ENCODE measurements around the gene CSE1L. TPM values are rescaled to one million over a fixed set of nuclear protein-coding genes. Genes with fewer than 3 reads are reported as not detected.

CSE1L gene
- total RNA-seq, 1 experiment from 2014 or later = 158 TPM

DNA sequence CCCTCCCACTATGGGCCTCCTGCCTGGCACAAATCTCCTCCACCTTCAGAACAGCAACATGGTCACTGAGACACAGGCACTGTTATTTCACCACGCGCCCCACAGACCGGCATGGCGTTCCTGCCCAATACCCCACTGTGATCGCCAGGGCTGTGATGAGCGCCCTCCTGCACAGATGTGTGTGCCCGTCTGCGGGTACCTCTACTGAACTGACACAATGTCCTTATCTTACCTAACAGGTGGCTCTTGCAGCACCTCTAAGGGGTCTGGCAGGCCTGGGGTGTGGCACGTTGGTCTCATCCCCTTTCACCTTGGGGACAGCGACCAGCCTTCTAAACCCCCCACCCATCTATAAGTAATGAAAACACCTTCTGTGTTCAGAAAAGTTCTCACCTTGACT lies 77.9 kb downstream of the CSE1L start:
- Histone ChIP-seq H3K79me2 (ENCODE audit: insufficient read depth, low read length) (peaks cover 11% of the 10 kb centered on the region), H3K27me3 (ENCODE audit: insufficient read depth, low read length) (no peaks in the 10 kb centered on the region), H3K4me3 (replicated peaks in 1 of 2; ENCODE audit: low read depth in 1 of 2, low read length in 2 of 2) (no peak overlapping the region), H3K9me3 (ENCODE audit: control insufficient read depth in 1 of 2, insufficient read depth in 1 of 2, low read depth in 1 of 2, low read length in 2 of 2) (no peaks in the 10 kb centered on the region), H3K4me2 (ENCODE audit: low read length) (no peak overlapping the region), H3K9me2 (ENCODE audit: insufficient read depth) (no peaks in the 10 kb centered on the region), H2AFZ (ENCODE audit: low read depth, low read length, poor library complexity, severe bottlenecking) (no peak overlapping the region), H3K4me1 (ENCODE audit: control insufficient read depth in 1 of 2, insufficient read depth in 2 of 2, low read length in 2 of 2) (no peaks in the 10 kb centered on the region), H3K27ac (ENCODE audit: low read depth, low read length) (no peak overlapping the region), H4K20me1 (ENCODE audit: insufficient read depth) (no peaks in the 10 kb centered on the region), H3K36me3 (ENCODE audit: control insufficient read depth in 1 of 2, insufficient read depth in 2 of 2, low read length in 2 of 2) (peaks cover 12 to 26% of the 10 kb centered on the region in 2 experiments; a peak in 3 of 4 replicates), H3K9ac (ENCODE audit: low read length) (no peak overlapping the region)
- POLR2A ChIA-PET = no interaction called here
- CTCF ChIA-PET = no interaction called here
- ATAC-seq = no peak
- TF ChIP-seq CBX3 (IDR thresholded peaks at IDR 0.05; ENCODE audit: low read depth) (no peak), SP1 (IDR thresholded peaks at IDR 0.05; ENCODE audit: low read depth) (no peak), RAD21 (IDR thresholded peaks at IDR 0.05; ENCODE audit: low read depth) (no peak), ZNF274 (IDR thresholded peaks at IDR 0.05; ENCODE audit: low read depth, low read length) (no peak), EZH2phosphoT487 (IDR thresholded peaks at IDR 0.05; ENCODE audit: borderline replicate concordance) (no peak), TCF7L2 (IDR thresholded peaks at IDR 0.05; ENCODE audit: borderline replicate concordance, extremely low read depth, insufficient read depth, insufficient read length) (no peak)
- TF ChIP-seq, protein P1, sequence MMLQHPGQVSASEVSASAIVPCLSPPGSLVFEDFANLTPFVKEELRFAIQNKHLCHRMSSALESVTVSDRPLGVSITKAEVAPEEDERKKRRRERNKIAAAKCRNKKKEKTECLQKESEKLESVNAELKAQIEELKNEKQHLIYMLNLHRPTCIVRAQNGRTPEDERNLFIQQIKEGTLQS (IDR thresholded peaks at IDR 0.05) = no peak
- BruUV-seq (replicated peaks) = no TSS peak
- no peak for DNase-seq (ENCODE audit: low read depth, low spot score)
- intact Hi-C loops (cut with micrococcal nuclease) = no loop called here
- RAD21 ChIA-PET (ENCODE audit: low non-redundant PET in 1 of 2, low total read pairs in 2 of 2, uncharacterized antibody in 2 of 2, unreplicated experiment in 2 of 2) = no interaction called here

DNA sequence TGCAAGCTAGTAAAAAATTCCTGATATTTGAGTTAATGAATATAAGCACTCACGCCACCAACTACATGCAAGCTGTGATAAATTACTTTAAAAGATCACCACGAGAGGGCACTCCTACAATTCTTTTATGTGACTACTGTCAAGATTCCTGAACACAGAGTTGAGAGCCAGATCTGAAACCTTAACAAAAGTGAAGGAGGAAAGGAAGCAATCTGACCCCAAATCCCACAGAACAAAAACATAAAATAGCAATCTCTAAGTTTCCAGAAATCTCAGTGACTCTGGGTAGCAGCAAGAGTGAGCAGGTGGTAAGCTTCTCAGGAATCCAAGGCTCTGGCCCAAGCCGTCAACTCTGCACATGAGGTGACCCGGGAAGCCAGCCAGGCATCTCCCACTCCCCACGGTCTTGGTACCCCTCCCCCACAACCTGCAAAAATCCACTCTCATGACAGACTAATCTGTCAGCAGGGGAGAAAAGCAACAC lies 86.9 kb downstream of the CSE1L start:
- ChIA-PET RAD21 (ENCODE audit: low non-redundant PET in 1 of 2, low total read pairs in 2 of 2, uncharacterized antibody in 2 of 2, unreplicated experiment in 2 of 2) (interaction anchor here (0.6 to 1.1 kb wide), 4 partner anchors 15 to 99 kb away, joined by 3 to 7 read pairs (median 4); no protein-coding TSS in a partner anchor), POLR2A (interaction anchor here (1.1 kb wide), 1 partner anchor 83 kb away, joined by 4 read pairs; no protein-coding TSS in a partner anchor), CTCF (interaction anchor here (0.6 to 2.8 kb wide), 12 partner anchors 8 to 1499 kb away, joined by 3 to 57 read pairs (median 4); partner anchors contain the start of gene DDX27)
- Histone ChIP-seq H3K36me3 (ENCODE audit: control insufficient read depth in 1 of 2, insufficient read depth in 2 of 2, low read length in 2 of 2) (peaks cover 3 to 14% of the 10 kb centered on the region in 2 experiments; a peak in 3 of 4 replicates), H3K79me2 (ENCODE audit: insufficient read depth, low read length) (peaks cover 10% of the 10 kb centered on the region), H3K27me3 (ENCODE audit: insufficient read depth, low read length) (no peaks in the 10 kb centered on the region), H3K27ac (ENCODE audit: low read depth, low read length) (no peak overlapping the region), H3K9me2 (ENCODE audit: insufficient read depth) (no peaks in the 10 kb centered on the region), H3K4me1 (ENCODE audit: control insufficient read depth in 1 of 2, insufficient read depth in 2 of 2, low read length in 2 of 2) (no peaks in the 10 kb centered on the region), H3K4me2 (ENCODE audit: low read length) (no peak overlapping the region), H3K4me3 (replicated peaks in 1 of 2; ENCODE audit: low read depth in 1 of 2, low read length in 2 of 2) (no peak overlapping the region), H4K20me1 (ENCODE audit: insufficient read depth) (no peaks in the 10 kb centered on the region), H3K9ac (ENCODE audit: low read length) (no peak overlapping the region), H2AFZ (ENCODE audit: low read depth, low read length, poor library complexity, severe bottlenecking) (no peak overlapping the region), H3K9me3 (ENCODE audit: control insufficient read depth in 1 of 2, insufficient read depth in 1 of 2, low read depth in 1 of 2, low read length in 2 of 2) (no peaks in the 10 kb centered on the region)
- no TSS peak for BruUV-seq (replicated peaks)
- intact Hi-C loops (cut with micrococcal nuclease) = loop anchor here (1.0 to 5.0 kb wide), 2 partner anchors 84 to 189 kb away; no protein-coding TSS in a partner anchor
- TF ChIP-seq POLR2A (IDR thresholded peaks at IDR 0.05; ENCODE audit: borderline replicate concordance, extremely low read depth, insufficient read depth, insufficient read length) (no peak), RAD21 (IDR thresholded peaks at IDR 0.05; ENCODE audit: low read depth) (peak; percentile 74)
- TF ChIP-seq, protein P2, sequence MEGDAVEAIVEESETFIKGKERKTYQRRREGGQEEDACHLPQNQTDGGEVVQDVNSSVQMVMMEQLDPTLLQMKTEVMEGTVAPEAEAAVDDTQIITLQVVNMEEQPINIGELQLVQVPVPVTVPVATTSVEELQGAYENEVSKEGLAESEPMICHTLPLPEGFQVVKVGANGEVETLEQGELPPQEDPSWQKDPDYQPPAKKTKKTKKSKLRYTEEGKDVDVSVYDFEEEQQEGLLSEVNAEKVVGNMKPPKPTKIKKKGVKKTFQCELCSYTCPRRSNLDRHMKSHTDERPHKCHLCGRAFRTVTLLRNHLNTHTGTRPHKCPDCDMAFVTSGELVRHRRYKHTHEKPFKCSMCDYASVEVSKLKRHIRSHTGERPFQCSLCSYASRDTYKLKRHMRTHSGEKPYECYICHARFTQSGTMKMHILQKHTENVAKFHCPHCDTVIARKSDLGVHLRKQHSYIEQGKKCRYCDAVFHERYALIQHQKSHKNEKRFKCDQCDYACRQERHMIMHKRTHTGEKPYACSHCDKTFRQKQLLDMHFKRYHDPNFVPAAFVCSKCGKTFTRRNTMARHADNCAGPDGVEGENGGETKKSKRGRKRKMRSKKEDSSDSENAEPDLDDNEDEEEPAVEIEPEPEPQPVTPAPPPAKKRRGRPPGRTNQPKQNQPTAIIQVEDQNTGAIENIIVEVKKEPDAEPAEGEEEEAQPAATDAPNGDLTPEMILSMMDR (IDR thresholded peaks at IDR 0.05 in 2 of 3, conservative IDR thresholded peaks at IDR 0.05 in 1 of 3; ENCODE audit: borderline replicate concordance in 1 of 3, insufficient read depth in 1 of 3, low read depth in 2 of 3, low read length in 2 of 3) = peak; percentile 41 to 69 (median 66); a peak in 4 of 6 replicates
- DNase-seq (ENCODE audit: low read depth, low spot score) = peak; percentile 47
- peak; percentile 78 for ATAC-seq
